NCI-H1092 treated with DMSO at 0.1 percent for 48 hours (cell line): ENCODE results near the gene DNAH12.
"Not testable (repeated sequence)": the region's sequence is repeated elsewhere in the genome, so short reads cannot be mapped to it uniquely, and the experiment has no call there.

ENCODE experiments used
- DNase-seq: peaks from one replicate; lab custom pipeline; 2025; lab: John Stamatoyannopoulos, UW

DNAH12 gene

DNA sequence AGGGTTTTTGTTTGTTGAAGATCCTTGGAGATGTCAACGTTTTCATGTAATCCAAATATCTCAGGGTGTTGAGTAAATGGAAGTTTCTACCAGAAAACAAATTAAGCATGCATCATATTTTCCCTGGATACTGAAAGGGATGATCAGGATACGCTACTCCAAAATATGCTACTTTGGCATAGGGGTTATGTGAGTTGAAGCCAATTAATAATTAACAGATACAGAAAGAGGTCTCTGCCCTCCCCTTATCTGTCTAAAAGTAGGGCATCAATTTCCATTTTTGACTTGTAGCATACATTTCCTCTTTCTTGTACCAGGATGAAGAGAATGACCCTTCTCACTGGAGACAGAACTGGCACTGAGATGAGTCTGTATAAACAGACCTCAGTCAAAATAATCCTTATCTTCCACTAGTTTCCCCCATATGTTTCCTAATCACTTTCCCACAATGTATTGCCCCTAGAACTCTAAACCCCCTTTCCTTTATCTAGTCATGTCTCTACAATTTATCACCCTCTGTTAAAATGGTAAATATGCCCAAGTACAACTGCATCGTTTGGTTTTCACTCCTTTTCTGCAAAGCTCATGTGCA, 234.3 kb downstream of the DNAH12 start:
- DNase-seq: no peak

DNA sequence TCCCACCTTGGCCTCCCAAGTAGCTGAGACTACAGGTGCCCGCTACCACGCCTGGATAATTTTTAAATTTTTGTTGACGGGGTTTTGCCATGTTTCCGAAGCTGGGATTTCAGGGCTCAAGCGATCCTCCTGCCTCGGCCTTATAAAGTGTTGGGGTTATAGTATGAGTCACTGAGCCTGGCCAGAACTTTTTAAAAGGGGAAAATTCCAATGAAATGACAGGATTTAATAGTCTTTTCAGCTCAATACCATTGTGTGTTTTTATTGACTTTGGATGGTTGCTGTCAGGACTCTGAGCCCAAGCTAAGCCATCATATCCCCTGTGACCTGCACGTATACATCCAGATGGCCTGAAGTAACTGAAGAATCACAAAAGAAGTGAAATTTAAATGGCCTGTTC, 240.6 kb downstream of the DNAH12 start:
- DNase-seq: not testable (repeated sequence)

DNA sequence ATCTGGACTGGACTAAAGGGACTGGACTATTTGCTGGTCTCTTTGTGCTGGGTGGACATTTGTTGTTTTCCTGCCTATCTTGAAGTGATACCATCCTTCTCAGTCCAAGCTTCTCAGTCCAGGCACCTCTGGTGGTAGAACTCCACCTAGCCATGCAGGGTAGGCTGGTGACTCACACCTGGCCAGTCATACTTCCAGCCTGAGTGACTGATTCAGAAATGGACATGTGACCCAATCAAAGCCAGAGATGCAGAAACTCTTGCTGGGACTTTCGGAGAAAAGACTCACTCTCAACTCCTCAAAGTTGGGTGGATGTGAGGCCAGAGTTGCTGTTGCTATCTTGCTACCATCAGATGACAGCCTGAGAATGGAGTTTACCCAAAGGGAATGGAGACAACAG, 246.1 kb downstream of the DNAH12 start:
- no peak for DNase-seq

DNA sequence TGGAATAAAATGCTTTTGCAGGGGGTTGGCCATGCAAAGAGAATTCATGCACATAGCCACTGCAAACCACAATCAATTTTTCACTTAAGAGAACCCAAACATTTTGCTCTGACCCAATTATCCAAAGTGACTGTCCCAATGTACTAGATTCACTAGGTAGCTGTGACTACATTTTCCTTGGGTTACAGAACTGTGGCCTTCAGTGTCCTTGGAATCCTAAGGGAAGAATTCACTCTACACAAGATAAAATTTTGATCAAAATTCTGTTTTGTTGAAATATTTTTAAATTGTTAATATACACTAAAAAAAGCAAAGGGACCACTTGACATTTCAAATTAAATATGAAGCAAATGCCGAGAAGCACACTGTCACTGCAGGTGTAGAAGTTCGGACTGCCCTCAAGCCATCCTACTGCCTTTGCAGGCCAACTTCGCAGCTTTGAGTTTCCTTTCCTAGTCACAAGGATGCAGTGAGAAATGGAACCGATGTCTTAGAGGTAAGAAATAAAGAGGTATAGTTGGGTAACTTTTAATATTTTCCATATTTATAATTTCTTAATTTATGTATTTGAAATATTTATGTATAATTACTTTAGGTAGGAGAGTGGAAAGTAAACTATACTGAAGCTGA, 251.1 kb downstream of the DNAH12 start:
- DNase-seq: no peak

DNA sequence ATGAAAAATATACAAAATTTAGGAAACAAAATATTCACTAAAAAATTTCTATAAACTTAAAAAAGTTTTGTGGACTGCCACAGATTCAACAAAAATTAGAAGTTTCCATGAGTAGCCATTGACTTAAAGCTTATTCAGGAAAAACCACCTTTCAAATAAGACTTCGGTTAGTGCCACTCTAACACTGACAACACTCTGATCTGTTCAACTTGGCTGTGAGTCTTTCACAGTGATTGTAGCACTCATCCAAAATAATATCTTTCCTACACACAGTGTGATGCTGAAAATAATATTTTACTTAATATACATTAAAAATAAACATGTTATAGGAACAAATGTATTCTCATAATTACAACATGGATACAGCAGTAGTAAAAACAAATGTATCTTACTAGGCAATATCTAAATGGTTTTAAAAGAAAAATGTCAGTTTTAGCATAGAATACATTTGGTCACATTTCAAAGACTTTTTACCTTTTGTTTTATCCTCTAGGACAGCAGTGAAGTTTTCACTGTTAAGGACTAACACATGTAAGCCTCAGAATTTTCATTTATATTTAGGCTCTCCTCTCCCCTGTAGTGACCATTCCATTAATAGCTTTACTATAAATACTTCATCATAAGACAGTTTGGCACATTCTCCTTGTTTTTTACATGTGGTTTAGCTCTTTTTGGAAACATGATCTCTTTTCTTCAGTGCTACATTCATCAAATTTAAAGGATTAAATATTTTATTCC, 251.8 kb downstream of the DNAH12 start, which contains the start of gene ASB14:
Gene ASB14 (minus strand): TSS at position 527 of the 738 bp plus-strand sequence. CDS start 652 bp downstream, outside the sequence.
- DNase-seq: no peak

DNA sequence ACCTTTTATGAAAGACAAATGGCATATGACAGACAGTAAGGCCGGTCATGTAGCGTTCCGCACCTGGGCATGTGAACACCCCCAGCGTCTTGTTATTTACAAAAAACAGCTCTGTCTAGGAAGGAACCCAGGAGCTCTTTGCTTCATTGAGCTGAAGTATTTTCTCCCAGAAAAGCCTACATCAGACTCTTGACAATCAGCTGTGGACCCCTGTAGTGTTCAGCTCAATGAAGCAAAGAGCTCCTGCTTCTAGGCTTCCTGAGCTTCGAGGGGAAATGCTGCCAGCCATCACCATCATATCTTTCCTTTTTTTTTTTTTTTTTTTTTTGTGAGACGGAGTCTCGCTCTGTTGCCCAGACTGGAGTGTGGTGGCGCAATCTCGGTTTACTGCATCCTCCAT, 255.7 kb downstream of the DNAH12 start:
- DNase-seq: no peak

DNA sequence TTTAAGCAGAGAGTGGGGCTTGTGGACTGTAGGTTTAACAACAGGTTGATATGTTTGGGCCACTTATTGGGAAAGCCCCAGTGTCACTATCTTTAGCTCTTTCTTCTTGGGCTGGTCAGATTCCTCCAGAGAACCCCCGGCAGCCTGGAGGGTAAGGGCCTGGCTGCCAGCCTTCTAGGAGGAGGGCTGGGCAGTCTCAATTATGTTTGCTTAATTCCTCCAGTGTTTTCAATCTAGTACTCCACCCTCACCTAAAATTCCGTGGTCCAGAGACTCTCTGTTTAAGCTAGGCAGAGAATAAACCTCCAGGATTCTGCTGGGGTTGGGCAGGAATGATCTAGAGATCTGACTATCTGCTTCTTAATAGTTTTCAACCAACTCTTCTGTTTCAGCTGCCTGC, 256.9 kb downstream of the DNAH12 start:
- DNase-seq: no peak

DNA sequence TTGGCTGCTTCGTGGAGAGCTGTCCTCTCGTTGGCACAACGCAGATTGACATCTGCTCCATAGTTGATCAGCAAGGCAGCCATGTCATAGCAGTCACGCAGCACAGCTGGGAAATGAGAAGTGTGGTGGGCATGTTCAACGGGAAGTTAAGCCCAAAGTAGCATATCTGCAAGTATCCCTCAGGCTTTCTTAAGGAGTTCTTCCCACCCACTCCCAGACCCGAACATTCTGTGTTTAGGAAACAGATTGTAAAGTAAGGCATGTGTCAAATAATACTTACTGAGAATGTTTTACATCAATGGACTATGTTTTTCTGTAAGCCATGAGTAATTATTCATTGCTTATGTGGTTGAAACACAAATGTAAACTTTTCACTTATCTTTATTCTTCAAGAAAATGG, 260.8 kb downstream of the DNAH12 start:
- no peak for DNase-seq

DNA sequence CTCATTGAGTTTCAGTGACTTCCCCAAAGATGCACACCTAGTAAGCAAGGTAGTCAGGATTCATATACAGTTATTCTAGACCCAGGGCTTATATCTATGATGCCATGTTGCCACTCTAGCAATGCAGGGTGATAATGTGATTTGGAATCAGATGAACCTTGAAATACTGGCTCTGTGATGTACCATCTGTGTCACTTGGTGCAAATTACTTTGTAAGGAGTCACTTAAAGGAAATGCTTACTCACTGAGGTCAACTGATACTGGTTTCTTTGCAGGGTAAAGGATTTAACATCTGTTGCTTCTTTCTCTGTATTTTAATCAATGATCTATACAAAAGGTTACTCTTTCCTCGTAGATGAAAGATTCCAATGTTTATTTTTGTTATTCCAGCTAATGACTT, 262.4 kb downstream of the DNAH12 start:
- DNase-seq: no peak

DNA sequence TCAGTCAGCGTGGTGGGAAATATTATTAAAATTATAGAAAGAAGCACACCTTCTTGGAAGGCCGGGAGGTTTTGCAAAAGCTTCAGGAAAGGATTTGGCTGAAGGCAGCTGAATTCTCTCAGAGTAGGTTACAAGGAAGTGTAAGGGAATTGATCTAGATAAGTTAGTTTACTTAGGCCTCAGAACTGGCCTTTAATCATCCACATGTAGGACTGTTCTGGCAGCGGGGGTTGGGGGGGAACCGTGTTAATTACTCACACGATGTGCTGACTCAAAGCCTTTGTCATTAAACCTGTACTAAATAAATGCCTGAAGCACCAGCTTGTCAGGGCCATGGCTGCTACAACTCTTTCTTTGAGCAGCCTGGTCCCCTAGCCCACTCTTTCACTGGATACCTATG, 264.5 kb downstream of the DNAH12 start:
- no peak for DNase-seq

DNA sequence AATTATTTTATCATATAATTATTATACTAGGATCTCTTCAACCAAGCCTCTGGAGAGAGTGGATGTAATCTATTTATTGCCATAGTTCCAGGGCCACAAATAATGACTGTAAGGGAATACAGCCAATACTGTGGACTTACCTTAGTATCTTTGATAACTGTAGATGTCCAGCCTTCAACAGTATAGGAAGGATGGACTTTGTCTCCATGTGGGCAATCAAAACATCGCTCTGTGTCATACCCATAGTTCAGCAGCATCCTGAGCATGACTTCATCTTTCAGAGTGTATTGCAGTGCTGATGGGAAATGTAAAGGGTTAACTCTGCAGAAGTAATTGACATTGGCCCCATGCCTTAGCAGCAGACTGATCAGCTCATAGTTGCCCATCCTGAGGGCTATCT, 265.9 kb downstream of the DNAH12 start:
- no peak for DNase-seq

DNA sequence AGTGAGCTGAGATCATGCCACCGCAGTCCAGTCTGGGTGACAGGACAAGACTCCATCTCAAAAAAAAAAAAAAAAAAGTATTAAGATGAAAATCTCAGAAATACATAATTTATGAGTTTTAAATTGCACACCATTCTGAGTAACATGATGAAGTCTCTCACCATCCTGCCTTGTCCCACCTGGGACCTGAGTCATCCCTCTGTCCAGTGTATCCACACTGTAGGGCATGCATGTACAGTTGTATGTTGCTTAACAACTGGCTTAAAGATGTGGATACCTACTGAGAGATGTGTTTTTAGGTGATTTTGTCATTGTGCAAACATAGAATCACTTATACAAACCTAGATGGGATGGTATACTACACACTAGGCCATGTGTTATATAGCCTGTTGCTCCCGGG, 268.8 kb downstream of the DNAH12 start:
- no peak for DNase-seq

DNA sequence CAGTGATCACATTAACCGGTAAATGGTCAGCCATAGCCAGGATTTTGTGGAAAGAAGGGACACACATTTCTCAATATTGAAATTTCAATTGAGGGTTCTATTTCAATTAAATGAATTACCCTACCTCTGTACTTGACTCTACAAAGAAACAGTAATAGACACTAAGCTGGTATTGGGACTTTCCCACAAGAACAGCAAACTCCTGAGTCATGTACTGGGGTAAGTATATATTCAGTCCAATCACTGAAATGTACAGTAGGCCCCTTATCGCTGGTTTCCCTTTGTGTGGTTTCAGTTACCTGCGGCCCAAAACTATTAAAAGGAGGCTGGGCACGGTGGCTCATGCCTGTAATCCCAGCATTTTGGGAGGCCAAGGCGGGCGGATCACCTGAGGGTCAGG, 269.3 kb downstream of the DNAH12 start:
- DNase-seq: no peak

DNA sequence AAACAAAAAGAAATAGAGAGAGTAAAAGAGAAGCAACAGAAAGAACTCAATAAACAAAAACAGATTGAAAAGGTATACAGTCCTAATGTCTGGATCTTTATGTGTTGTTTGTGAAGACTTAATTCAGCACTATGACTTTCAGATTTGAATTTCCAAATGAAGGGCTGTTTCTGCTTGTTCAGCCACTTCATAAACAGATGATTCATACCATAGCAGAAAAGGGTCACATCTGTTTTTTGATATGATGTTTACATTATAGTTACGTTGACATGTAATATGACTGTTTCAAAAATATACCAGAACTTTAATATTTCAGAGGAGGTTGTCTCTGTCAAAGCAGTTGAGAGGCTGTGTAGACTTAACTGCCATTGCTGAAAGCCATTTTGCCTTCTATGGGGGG, 275.7 kb downstream of the DNAH12 start:
- DNase-seq: no peak

DNA sequence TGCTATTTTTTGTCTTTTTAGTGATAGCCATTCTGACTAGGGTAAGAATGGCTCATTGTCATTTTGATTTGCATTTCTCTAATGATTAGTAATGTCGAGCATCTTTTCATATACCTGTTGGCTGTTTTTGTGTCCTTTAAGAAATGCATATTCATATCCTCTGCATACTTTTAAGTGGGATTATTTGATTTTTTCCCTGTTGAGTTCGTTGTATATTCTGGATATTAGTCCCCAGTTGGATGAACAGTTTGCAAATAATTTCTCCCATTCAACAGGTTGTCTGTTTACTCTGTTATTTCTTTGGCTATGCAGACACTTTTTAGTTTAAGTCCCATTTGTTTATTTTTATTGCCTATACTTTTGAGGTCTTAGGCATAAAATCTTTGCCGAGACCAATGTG, 282.2 kb downstream of the DNAH12 start:
- DNase-seq: no peak

DNA sequence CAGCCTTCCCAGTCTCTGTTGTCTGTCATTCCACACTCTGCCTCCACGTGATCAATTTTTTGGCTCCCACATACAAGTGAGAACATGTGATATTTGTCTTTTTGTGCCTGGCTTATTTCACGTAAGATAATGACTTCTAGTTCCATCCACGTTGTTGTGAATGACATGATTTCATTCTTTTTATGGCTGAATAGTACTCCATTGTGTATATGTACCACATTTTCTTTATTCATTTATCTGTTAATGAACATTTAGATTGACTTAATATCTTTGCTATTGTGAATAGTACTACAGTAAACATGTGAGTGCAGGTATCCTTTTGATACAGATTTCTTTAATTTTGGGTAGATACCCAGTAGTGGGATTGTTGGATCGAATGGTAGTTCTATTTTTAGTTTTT, 283.0 kb downstream of the DNAH12 start:
- no peak for DNase-seq

DNA sequence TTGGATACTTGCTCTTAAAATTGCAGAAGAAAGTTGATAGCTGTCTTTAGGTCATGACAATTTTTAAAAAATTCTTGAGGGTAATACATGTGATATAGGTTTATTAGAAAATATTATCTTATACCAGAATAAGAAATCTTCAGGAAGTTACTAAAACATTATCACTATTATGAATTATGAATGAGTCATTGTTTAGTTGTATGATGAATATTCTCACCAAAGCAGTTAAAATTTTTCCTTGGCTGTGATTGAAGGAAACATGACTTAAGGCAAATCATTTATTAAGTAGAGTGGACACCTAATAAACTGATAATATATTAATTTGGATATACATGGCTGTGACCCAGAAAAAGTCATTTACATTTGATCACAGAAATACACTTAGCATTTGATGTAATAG, 286.5 kb downstream of the DNAH12 start:
- DNase-seq: no peak

DNA sequence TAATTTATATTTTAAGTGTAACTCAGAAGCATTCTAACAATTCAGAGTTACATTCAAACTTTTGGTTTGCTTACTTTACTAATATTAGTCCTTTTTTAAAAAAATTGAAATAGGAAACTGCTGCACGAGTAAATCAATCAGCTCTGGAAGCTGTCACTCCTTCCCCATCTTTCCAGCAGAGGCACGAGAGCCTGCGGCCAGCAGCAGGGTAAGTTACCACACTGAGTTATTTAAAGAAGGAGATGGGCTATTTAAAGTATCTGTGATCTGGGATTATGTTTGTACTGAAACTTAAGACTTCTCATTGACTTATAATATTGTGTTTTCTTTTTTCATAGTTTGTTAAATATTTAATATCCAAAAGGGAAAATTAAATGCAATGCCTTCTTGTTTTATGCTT, 287.3 kb downstream of the DNAH12 start:
- DNase-seq: no peak

DNA sequence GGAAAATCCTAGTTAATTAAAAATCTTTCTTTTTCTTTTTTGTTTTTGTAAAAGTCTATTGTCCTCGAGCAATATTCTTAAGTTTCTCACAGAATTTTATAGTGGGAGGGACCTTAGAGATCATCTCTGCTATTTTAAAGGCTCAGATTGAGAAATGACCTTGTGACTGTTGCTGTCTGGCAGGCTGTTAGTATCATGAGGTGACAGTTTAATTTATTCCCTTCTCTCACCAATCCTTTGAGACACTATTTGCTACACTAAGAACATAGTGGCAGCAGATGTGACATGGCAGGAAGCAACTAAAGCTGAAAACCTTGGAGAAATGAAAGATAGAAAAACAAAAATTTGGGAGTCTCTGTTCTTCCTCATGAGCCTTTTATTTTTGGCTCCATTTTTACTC, 291.7 kb downstream of the DNAH12 start:
- no peak for DNase-seq

DNA sequence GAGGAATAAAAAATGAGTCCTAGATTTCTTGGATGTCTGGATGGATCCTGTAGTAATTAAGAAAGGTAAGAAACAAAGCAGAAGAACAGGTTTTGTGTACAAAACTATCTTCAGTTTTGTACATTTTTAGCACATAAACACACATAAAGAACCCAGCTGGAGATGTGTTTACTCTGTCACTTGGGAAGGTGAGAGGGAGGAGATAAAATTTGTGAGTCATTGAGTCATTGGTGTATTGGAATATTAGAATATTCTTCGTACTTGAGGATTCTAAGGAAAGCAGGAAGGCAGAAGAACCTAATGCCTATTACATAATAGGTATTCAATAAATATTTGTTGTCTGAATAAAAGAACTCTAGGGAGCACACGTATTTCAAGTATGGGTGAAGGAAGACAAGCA, 299.2 kb downstream of the DNAH12 start:
- DNase-seq: no peak
